Stimulated activated naive B cell treated with anti-CD40 and anti-IgM and Interleukin-4, amounts not matched to agents 10 μg/mL and 1 μg/mL and 100 μg/mL, for 72 hours (primary cell): Measurements from ENCODE around the gene LEF1.

Experiments
- ATAC-seq, 2 donors: fragments of 150-1000 bp; cut with Tn5 transposase; replicated peaks; 2 replicates each; pipeline ENCODE4 v1.10.0; 2021; ENCODE audit warnings: moderate library complexity in 1 of 2
- DNase-seq: peaks from one replicate; pipeline ENCODE4 v3.0.0; 2021
- H3K27ac Mint-ChIP-seq: one replicate; pipeline ENCODE4 v1.8.0; 2022; ENCODE audit warnings: mild to moderate bottlenecking, mixed read lengths
- H3K27me3 Mint-ChIP-seq, 2 donors: one replicate each; pipeline ENCODE4 v1.8.0; 2022; ENCODE audit warnings: mixed read lengths in 2 of 2
- H3K36me3 Mint-ChIP-seq, 2 donors: one replicate each; pipeline ENCODE4 v1.8.0; 2022; ENCODE audit warnings: mixed read lengths in 2 of 2, mild to moderate bottlenecking in 1 of 2
- H3K4me1 Mint-ChIP-seq, 2 donors: one replicate each; pipeline ENCODE4 v1.8.0; 2022; ENCODE audit warnings: mixed read lengths in 2 of 2, mild to moderate bottlenecking in 1 of 2
- H3K4me3 Mint-ChIP-seq, 2 donors: one replicate each; pipeline ENCODE4 v1.8.0; 2022; ENCODE audit warnings: mild to moderate bottlenecking in 2 of 2, mixed read lengths in 2 of 2, moderate library complexity in 1 of 2
- H3K9me3 Mint-ChIP-seq, 2 donors: one replicate each; pipeline ENCODE4 v1.8.0; 2022; ENCODE audit warnings: mixed read lengths in 2 of 2, mild to moderate bottlenecking in 1 of 2

The LEF1 gene

DNA sequence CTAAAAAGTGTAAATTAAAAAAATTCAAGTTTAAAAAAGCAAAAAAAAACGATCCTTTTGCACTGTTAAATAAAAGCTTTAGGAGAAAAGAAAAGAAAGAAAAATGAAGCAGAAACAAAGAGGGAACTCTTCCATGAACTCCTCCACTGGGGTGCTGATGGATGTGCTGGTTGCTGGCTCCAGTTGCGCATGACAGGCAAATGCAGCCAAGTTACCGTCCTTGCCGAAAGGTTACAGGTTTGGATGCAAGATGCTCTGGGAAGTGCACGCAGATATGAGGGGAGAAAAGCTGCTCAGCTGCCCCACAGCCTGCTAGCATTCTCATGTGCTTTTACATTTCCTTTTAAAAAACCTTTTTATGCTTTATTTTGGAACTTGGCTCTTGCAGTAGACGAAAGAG is 120.6 kb downstream of the LEF1 start:
- DNase-seq (no peak), ATAC-seq (no peak)
- Mint-ChIP-seq H3K27me3 (no peaks in the 10 kb centered on the region), H3K27ac (no peak overlapping the region), H3K36me3 (peaks cover 8 to 9% of the 10 kb centered on the region in 2 donors), H3K9me3 (no peaks in the 10 kb centered on the region), H3K4me3 (no peak overlapping the region), H3K4me1 (peaks cover 5 to 13% of the 10 kb centered on the region in 2 donors)

GRCh38 chr4:108047199-108047598 is 121.5 kb downstream of the LEF1 start:
- Mint-ChIP-seq H3K4me1 (peaks cover under 1 to 8% of the 10 kb centered on the region in 2 donors), H3K27me3 (no peaks in the 10 kb centered on the region), H3K27ac (no peak overlapping the region), H3K36me3 (peaks cover 6 to 10% of the 10 kb centered on the region in 2 donors), H3K9me3 (no peaks in the 10 kb centered on the region), H3K4me3 (no peak overlapping the region)
- DNase-seq (no peak), ATAC-seq (no peak)

- Mint-ChIP-seq H3K27me3 (no peaks in the 10 kb centered on the region), H3K9me3 (no peaks in the 10 kb centered on the region), H3K4me3 (no peak overlapping the region), H3K36me3 (peaks cover 6 to 12% of the 10 kb centered on the region in 2 donors), H3K27ac (no peak overlapping the region), H3K4me1 (peaks cover 0 to 8% of the 10 kb centered on the region in 2 donors)
- no peak for ATAC-seq
- DNase-seq = no peak
Observed at GRCh38 chr4:108045687-108046024, 123.1 kb downstream of the LEF1 start.

DNA sequence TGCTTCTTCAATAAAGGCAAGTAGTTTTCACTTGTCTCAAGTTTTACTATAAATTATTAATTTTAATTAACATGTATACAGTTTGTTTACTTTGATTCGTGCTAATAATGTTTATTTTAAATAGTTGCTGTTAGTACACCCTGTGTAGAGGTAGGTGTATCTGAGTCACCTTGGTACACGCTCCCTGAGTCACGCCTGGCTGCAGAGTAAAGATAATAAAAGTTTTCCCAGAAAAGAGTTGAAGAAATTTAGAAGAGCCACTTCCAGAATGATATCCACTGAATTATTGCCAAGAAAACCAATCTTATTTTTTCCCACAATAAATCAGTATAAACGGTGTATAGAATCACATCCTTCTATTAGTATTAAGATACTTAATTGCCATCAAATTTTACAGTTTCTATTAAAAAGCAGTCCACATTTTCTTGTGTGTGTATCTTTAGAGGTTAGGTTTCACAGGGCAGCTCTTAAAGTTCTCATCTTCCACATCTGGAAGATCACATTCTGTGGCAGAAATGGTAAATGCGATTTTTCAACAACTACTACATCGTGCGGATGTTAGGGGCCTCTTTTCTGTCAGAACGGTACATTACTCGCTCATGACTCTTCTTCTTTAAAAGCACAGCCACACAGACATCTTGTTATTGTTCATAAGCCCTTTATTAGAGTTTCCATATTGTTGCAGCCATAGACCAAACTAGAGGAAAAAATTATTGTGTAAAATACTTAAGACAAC is 123.6 kb downstream of the LEF1 start:
- peaks cover 0 to 6% of the 10 kb centered on the region in 2 donors for H3K4me1 Mint-ChIP-seq
- no peak overlapping the region for H3K27ac Mint-ChIP-seq
- DNase-seq = no peak
- no peak for ATAC-seq
- H3K36me3 Mint-ChIP-seq = peaks cover 6 to 13% of the 10 kb centered on the region in 2 donors
- no peak overlapping the region for H3K4me3 Mint-ChIP-seq
- H3K27me3 Mint-ChIP-seq = no peaks in the 10 kb centered on the region
- no peaks in the 10 kb centered on the region for H3K9me3 Mint-ChIP-seq

- Mint-ChIP-seq H3K9me3 (no peaks in the 10 kb centered on the region), H3K36me3 (peaks cover 8 to 15% of the 10 kb centered on the region in 2 donors), H3K4me1 (no peaks in the 10 kb centered on the region)
Observed at GRCh38 chr4:108043526-108043925, 125.2 kb downstream of the LEF1 start.

DNA sequence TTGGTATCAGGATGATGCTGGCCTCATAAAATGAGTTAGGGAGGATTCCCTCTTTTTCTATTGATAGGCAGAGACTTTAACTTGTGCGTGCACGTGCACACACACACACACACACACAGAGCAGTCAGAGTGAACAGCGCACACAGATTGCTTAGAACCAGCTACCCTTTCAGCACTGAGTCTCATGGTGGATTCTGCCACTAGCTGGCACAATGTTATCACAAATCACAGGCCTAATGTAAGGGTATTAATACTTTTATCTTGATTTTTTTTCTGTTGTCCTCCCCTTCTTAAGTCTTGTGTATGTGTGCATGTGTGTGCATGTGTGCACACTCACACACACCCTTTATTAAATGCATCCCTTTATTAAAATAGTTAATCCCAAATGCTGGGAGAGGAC is 125.8 kb downstream of the LEF1 start:
- no peak overlapping the region for H3K4me3 Mint-ChIP-seq
- no peaks in the 10 kb centered on the region for H3K4me1 Mint-ChIP-seq
- H3K27ac Mint-ChIP-seq = no peak overlapping the region

More at GRCh38 chr4:108043526-108043925, 125.2 kb downstream of the LEF1 start:
- no peak overlapping the region for H3K27ac Mint-ChIP-seq
- DNase-seq (no peak), ATAC-seq (no peak)
- H3K27me3 Mint-ChIP-seq = no peaks in the 10 kb centered on the region
- H3K4me3 Mint-ChIP-seq = no peak overlapping the region

DNA sequence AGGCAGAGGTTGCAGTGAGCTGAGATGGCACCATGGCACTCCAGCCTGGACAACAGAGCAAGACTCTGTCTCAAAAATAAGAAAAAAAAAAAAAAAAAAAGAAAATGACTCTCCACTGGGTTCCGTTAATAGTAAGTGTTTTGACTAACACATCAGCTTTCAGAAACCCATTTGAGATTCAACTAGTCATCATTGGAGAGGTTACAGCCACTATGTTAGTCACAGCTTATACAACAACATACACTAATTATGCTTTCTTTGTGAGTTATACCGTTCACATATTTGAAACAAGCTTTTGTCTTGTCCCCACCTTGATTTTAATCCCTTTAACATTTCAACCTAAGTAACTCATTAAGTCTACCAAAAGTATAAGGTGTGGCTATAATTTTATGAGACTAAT is 130.8 kb downstream of the LEF1 start:
- H3K27ac Mint-ChIP-seq = no peak overlapping the region
- H3K9me3 Mint-ChIP-seq = no peaks in the 10 kb centered on the region
- DNase-seq = no peak
- no peak for ATAC-seq
- no peaks in the 10 kb centered on the region for H3K27me3 Mint-ChIP-seq
- H3K4me1 Mint-ChIP-seq = peaks cover 11 to 12% of the 10 kb centered on the region in 2 donors
- H3K4me3 Mint-ChIP-seq = no peak overlapping the region
- H3K36me3 Mint-ChIP-seq = peaks cover 12 to 25% of the 10 kb centered on the region in 2 donors

More for the DNA sequence above, 125.8 kb downstream of the LEF1 start:
- Mint-ChIP-seq H3K9me3 (no peaks in the 10 kb centered on the region), H3K27me3 (no peaks in the 10 kb centered on the region), H3K36me3 (peaks cover 8 to 15% of the 10 kb centered on the region in 2 donors)
- no peak for DNase-seq
- ATAC-seq = no peak

DNA sequence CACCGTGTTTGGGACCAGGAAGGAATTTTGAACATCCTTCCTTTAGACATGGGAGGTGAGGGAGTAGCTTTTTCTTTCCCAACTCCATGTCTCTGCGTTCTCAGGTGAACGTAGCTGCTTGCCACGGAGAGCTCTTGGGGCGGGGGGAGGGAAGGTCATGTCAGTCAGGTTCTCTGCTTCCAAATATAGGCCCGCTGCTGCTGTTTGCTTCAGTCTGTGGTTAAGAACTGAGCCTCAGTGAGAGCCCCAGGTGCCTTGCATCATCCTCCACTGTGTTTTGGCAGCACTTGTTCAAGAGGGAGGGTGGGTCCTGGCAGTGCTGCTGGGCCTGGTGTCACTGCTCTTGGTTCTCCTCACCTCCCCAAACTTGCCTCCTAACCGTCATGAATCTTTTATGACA is 132.5 kb downstream of the LEF1 start:
- no peaks in the 10 kb centered on the region for H3K27me3 Mint-ChIP-seq
- peaks cover 11 to 12% of the 10 kb centered on the region in 2 donors for H3K4me1 Mint-ChIP-seq
- ATAC-seq = peak; percentile 90 to 91
- H3K27ac Mint-ChIP-seq = peak overlapping the region; percentile 51
- peaks cover 16 to 26% of the 10 kb centered on the region in 2 donors for H3K36me3 Mint-ChIP-seq
- H3K4me3 Mint-ChIP-seq = peak overlapping the region in 1 of 2 donors; percentile 43
- no peaks in the 10 kb centered on the region for H3K9me3 Mint-ChIP-seq
- peak; percentile 5 for DNase-seq

- Mint-ChIP-seq H3K27ac (peak overlapping the region; percentile 59), H3K27me3 (no peaks in the 10 kb centered on the region), H3K9me3 (no peaks in the 10 kb centered on the region), H3K36me3 (peaks cover 16 to 29% of the 10 kb centered on the region in 2 donors), H3K4me1 (peaks cover 11 to 12% of the 10 kb centered on the region in 2 donors), H3K4me3 (peak overlapping the region in 1 of 2 donors; percentile 47)
- DNase-seq (peak; percentile 6), ATAC-seq (peak; percentile 75 to 86)
Observed at GRCh38 chr4:108035691-108036090, 133.0 kb downstream of the LEF1 start.

- Mint-ChIP-seq H3K9me3 (no peaks in the 10 kb centered on the region), H3K27ac (no peak overlapping the region), H3K36me3 (peaks cover 25 to 36% of the 10 kb centered on the region in 2 donors), H3K4me1 (peaks cover 13 to 22% of the 10 kb centered on the region in 2 donors), H3K4me3 (no peak overlapping the region), H3K27me3 (no peaks in the 10 kb centered on the region)
- ATAC-seq = no peak
- DNase-seq = no peak
Observed at GRCh38 chr4:108034565-108034964, 134.2 kb downstream of the LEF1 start.

- no peak overlapping the region for H3K27ac Mint-ChIP-seq
- no peak overlapping the region for H3K4me3 Mint-ChIP-seq
- H3K4me1 Mint-ChIP-seq = peaks cover 17 to 29% of the 10 kb centered on the region in 2 donors
- peaks cover 28 to 42% of the 10 kb centered on the region in 2 donors for H3K36me3 Mint-ChIP-seq
- H3K9me3 Mint-ChIP-seq = no peaks in the 10 kb centered on the region
- H3K27me3 Mint-ChIP-seq = no peaks in the 10 kb centered on the region
- ATAC-seq (no peak), DNase-seq (no peak)
Observed at GRCh38 chr4:108033348-108033747, 135.4 kb downstream of the LEF1 start.

DNA sequence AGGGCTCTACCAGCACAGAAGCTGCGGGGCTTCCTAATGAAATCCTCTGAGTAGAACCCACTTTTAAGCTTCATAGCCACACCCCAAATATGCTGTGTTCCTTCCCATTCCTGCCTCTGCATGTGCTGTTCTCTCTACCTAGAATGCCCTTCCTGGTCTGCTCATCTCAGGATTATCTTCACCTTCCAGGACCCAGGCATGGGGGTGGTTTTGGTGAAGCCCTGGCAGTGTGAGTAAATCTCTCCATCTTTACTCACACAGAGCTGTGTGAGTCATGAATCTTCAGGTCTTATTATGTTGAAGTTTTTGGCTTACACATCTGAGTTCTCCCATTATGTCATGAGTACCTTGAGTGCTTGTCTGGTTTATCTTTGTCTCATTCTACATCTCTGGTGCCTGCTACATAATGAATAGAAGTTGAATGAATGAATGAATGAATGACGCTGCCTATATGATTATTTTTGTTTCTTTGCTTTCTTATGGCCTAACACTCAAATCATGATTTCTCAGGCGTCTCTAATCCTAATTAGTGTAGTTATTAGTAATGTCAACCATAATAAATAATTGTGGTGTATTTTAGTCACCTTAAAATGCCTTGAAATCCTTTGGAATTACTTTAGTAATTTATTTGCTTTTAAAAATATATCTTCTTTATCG is 137.2 kb downstream of the LEF1 start:
- Mint-ChIP-seq H3K4me1 (peaks cover 17 to 28% of the 10 kb centered on the region in 2 donors), H3K27ac (no peak overlapping the region), H3K9me3 (no peaks in the 10 kb centered on the region), H3K27me3 (no peaks in the 10 kb centered on the region), H3K36me3 (peaks cover 30 to 52% of the 10 kb centered on the region in 2 donors), H3K4me3 (no peak overlapping the region)
- no peak for ATAC-seq
- no peak for DNase-seq

DNA sequence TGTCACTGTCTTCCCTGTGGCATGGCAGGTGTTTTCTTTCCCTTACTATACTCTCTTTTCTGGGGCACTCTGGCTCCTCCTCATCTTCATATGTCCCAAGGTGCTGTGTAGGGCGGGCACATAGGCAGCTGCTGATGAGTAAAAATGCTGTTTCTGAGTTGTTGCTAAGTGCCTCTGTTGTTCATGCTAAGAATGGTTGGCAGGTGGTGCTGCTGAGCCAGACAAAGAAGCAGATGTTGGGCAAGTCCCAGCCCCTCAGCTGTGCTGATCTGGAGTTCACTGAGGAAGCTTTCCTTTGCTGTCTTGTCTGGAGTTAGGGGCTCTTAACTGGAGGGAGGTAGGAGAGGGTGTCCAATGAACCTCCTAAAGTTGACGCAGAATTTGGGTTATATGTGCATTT is 138.4 kb downstream of the LEF1 start:
- peak overlapping the region; percentile 0 for H3K27ac Mint-ChIP-seq
- H3K27me3 Mint-ChIP-seq = no peaks in the 10 kb centered on the region
- peaks cover 10 to 18% of the 10 kb centered on the region in 2 donors for H3K4me1 Mint-ChIP-seq
- H3K36me3 Mint-ChIP-seq = peaks cover 32 to 50% of the 10 kb centered on the region in 2 donors
- H3K9me3 Mint-ChIP-seq = no peaks in the 10 kb centered on the region
- no peak overlapping the region for H3K4me3 Mint-ChIP-seq
- ATAC-seq (peak; percentile 94 to 96), DNase-seq (peak; percentile 32)

DNA sequence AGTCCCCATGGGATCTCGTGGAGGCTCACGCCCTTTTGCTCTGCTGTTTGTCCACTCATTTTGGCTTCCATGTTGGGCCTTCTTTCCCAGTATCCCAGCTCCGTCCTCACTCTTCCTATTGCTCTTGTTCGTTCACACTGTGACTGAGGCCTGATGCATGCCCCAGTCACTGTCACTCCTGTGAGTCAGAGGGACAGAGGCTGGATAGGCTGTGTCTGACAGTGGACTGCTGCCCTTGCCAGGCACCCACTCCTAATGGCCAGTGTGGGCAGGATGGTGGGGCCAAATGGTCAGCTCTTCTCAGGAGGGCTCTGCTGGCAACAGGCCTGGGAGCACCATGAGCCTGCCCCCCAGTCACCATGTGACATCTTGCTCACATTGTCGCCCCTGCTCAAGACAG is 139.0 kb downstream of the LEF1 start:
- Mint-ChIP-seq H3K27me3 (no peaks in the 10 kb centered on the region), H3K4me1 (peaks cover 9 to 18% of the 10 kb centered on the region in 2 donors), H3K27ac (no peak overlapping the region), H3K9me3 (no peaks in the 10 kb centered on the region), H3K36me3 (peaks cover 32 to 52% of the 10 kb centered on the region in 2 donors), H3K4me3 (no peak overlapping the region)
- ATAC-seq (no peak), DNase-seq (no peak)
